ENCODE data around the gene PAPOLG.

Gene PAPOLG

DNA sequence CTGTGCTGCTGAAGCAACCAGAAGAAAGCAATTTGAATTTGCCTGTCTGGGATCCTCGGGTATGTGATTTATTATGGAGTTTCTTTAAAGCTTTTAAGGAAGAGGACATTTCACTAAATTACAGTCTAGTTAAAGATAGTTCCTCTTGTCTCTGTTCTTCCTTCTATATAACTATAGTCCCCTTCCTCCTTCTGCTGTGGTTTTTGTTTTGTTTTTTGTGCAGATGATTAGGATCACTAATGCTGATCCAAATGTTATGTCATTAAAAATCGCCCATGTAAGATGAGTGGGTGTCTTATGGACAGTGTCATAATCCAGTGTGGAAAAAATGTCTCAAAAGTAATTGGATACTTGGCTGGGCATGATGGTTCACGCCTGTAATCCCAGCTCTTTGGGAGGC, 24.7 kb downstream of the PAPOLG start:
- Histone ChIP-seq H3K4me3 (ENCODE audit: low read depth, low read length) (no peak overlapping the region), H4K8ac (ENCODE audit: low read depth, low read length) (no peak overlapping the region), H3K36me3 (ENCODE audit: control insufficient read depth in 1 of 2, insufficient read depth in 2 of 2, low read length in 2 of 2) (peaks cover 27 to 35% of the 10 kb centered on the region in 2 experiments), H2BK120ac (ENCODE audit: insufficient read depth, low read length, poor library complexity) (no peak overlapping the region), H3K27me3 (ENCODE audit: insufficient read depth, low read length) (no peaks in the 10 kb centered on the region), H2BK5ac (ENCODE audit: low read depth, low read length, poor library complexity) (no peak overlapping the region), H3K4ac (ENCODE audit: low read depth, low read length) (no peak overlapping the region), H3K9ac (ENCODE audit: low read length) (no peak overlapping the region), H2AK5ac (ENCODE audit: low read length) (no peak overlapping the region), H3K79me1 (ENCODE audit: low read length) (no peaks in the 10 kb centered on the region), H4K12ac (ENCODE audit: low read depth, low read length) (no peak overlapping the region), H2AFZ (ENCODE audit: insufficient read depth, low read length, poor library complexity) (no peak overlapping the region), H4K91ac (ENCODE audit: low read depth, low read length) (no peak overlapping the region), H3K18ac (ENCODE audit: low read length) (no peak overlapping the region), H3K79me2 (ENCODE audit: control insufficient read depth, insufficient read depth, low read length, poor library complexity) (no peaks in the 10 kb centered on the region), H2BK12ac (ENCODE audit: low read length) (no peak overlapping the region), H3K27ac (ENCODE audit: low read depth, low read length) (no peak overlapping the region), H3K14ac (ENCODE audit: low read length) (no peak overlapping the region), H3K9me3 (ENCODE audit: insufficient read depth, low read depth, low read length) (no peaks in the 10 kb centered on the region), H3K23ac (ENCODE audit: low read length) (no peak overlapping the region), H3K4me2 (ENCODE audit: low read length) (no peak overlapping the region), H3K4me1 (ENCODE audit: control insufficient read depth in 1 of 2, insufficient read depth in 2 of 2, low read length in 2 of 2) (no peaks in the 10 kb centered on the region)
- DNase-seq = no peak
- WGBS (ENCODE audit: extremely low coverage, insufficient coverage, insufficient read length) = no CpG with 5 or more reads among the region's 3 CpGs

DNA sequence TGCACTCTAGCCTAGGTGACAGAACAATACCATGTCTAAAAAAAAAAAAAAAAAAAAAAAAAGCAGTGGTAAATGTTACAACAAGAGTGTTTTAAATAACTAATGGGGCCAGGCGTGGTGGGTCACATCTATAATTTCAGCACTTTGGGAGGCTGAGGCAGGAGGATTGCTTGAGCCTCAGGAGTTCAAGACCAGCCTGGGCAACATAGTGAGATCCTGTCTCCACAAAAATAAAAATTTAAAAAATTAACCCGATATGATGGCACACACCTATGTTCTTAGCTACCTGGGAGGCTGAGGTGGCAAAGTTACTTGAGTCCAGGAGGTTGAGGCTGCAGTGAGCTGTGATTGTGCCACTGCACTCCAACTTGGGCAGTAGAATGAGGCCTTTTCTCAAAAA, 37.1 kb downstream of the PAPOLG start:
- H3K4me2 ChIP-seq (ENCODE audit: low read length) = no peak overlapping the region
- H3K4ac ChIP-seq (ENCODE audit: low read depth, low read length) = no peak overlapping the region
- H2AK5ac ChIP-seq (ENCODE audit: low read length) = no peak overlapping the region
- no peaks in the 10 kb centered on the region for H3K79me1 ChIP-seq (ENCODE audit: low read length)
- H3K27me3 ChIP-seq (ENCODE audit: insufficient read depth, low read length) = no peaks in the 10 kb centered on the region
- no peak overlapping the region for H2AFZ ChIP-seq (ENCODE audit: insufficient read depth, low read length, poor library complexity)
- no peak overlapping the region for H3K23ac ChIP-seq (ENCODE audit: low read length)
- no peak overlapping the region for H3K4me3 ChIP-seq (ENCODE audit: low read depth, low read length)
- no peak overlapping the region for H3K27ac ChIP-seq (ENCODE audit: low read depth, low read length)
- no peaks in the 10 kb centered on the region for H3K9me3 ChIP-seq (ENCODE audit: insufficient read depth, low read depth, low read length)
- WGBS (ENCODE audit: extremely low coverage, insufficient coverage, insufficient read length) = no CpG with 5 or more reads among the region's 2 CpGs
- no peaks in the 10 kb centered on the region for H3K79me2 ChIP-seq (ENCODE audit: control insufficient read depth, insufficient read depth, low read length, poor library complexity)
- no peak overlapping the region for H4K8ac ChIP-seq (ENCODE audit: low read depth, low read length)
- H2BK12ac ChIP-seq (ENCODE audit: low read length) = no peak overlapping the region
- no peak overlapping the region for H4K12ac ChIP-seq (ENCODE audit: low read depth, low read length)
- H3K36me3 ChIP-seq (ENCODE audit: control insufficient read depth in 1 of 2, insufficient read depth in 2 of 2, low read length in 2 of 2) = peaks cover 33 to 35% of the 10 kb centered on the region in 2 experiments
- no peak overlapping the region for H3K9ac ChIP-seq (ENCODE audit: low read length)
- no peak for DNase-seq
- no peak overlapping the region for H3K14ac ChIP-seq (ENCODE audit: low read length)
- no peak overlapping the region for H4K91ac ChIP-seq (ENCODE audit: low read depth, low read length)
- no peaks in the 10 kb centered on the region for H3K4me1 ChIP-seq (ENCODE audit: control insufficient read depth in 1 of 2, insufficient read depth in 2 of 2, low read length in 2 of 2)
- no peak overlapping the region for H3K18ac ChIP-seq (ENCODE audit: low read length)
- H2BK120ac ChIP-seq (ENCODE audit: insufficient read depth, low read length, poor library complexity) = no peak overlapping the region
- H2BK5ac ChIP-seq (ENCODE audit: low read depth, low read length, poor library complexity) = no peak overlapping the region

DNA sequence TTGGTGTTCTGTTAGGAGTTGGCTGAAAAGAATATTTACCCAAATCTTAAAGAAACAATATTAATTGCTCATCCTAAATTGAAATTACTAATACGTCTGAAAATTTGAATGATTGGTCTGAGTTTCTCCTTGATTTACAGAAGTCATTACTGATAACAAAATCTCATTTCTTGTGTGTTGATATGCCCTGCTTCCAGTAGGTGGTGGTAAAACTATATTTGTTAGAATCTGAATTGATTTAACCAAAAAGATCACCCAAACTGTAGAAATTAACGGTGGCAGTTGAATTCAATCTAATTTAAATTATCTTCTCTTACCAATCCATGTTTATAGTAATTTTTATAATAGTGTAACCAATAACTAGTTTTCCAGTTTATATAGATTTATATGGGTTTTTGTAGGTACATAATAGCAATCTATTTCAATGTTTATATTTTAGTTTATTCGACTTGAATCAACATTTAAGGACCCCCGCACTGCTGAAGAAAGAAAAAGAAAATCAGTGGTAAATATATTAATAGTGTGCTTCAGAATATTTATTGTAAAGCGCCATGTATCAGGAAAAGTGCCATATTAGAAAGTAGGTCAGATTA, 38.3 kb downstream of the PAPOLG start:
- WGBS (ENCODE audit: extremely low coverage, insufficient coverage, insufficient read length) = no CpG with 5 or more reads among the region's 5 CpGs
- no peak overlapping the region for H2BK120ac ChIP-seq (ENCODE audit: insufficient read depth, low read length, poor library complexity)
- H2AK5ac ChIP-seq (ENCODE audit: low read length) = no peak overlapping the region
- H3K27me3 ChIP-seq (ENCODE audit: insufficient read depth, low read length) = no peaks in the 10 kb centered on the region
- no peak overlapping the region for H3K4me3 ChIP-seq (ENCODE audit: low read depth, low read length)
- H3K9me3 ChIP-seq (ENCODE audit: insufficient read depth, low read depth, low read length) = no peaks in the 10 kb centered on the region
- no peaks in the 10 kb centered on the region for H3K79me2 ChIP-seq (ENCODE audit: control insufficient read depth, insufficient read depth, low read length, poor library complexity)
- H3K14ac ChIP-seq (ENCODE audit: low read length) = no peak overlapping the region
- H3K4ac ChIP-seq (ENCODE audit: low read depth, low read length) = no peak overlapping the region
- no peak overlapping the region for H3K9ac ChIP-seq (ENCODE audit: low read length)
- no peak overlapping the region for H2BK5ac ChIP-seq (ENCODE audit: low read depth, low read length, poor library complexity)
- no peak overlapping the region for H4K8ac ChIP-seq (ENCODE audit: low read depth, low read length)
- no peaks in the 10 kb centered on the region for H3K4me1 ChIP-seq (ENCODE audit: control insufficient read depth in 1 of 2, insufficient read depth in 2 of 2, low read length in 2 of 2)
- no peak overlapping the region for H3K18ac ChIP-seq (ENCODE audit: low read length)
- H2AFZ ChIP-seq (ENCODE audit: insufficient read depth, low read length, poor library complexity) = no peak overlapping the region
- H3K36me3 ChIP-seq (ENCODE audit: control insufficient read depth in 1 of 2, insufficient read depth in 2 of 2, low read length in 2 of 2) = peaks cover 25 to 29% of the 10 kb centered on the region in 2 experiments
- no peak overlapping the region for H3K27ac ChIP-seq (ENCODE audit: low read depth, low read length)
- no peak overlapping the region for H4K91ac ChIP-seq (ENCODE audit: low read depth, low read length)
- no peak overlapping the region for H3K4me2 ChIP-seq (ENCODE audit: low read length)
- H3K79me1 ChIP-seq (ENCODE audit: low read length) = no peaks in the 10 kb centered on the region
- peak in 1 of 2 donors; percentile 74 for DNase-seq
- no peak overlapping the region for H2BK12ac ChIP-seq (ENCODE audit: low read length)
- H3K23ac ChIP-seq (ENCODE audit: low read length) = no peak overlapping the region
- H4K12ac ChIP-seq (ENCODE audit: low read depth, low read length) = no peak overlapping the region

DNA sequence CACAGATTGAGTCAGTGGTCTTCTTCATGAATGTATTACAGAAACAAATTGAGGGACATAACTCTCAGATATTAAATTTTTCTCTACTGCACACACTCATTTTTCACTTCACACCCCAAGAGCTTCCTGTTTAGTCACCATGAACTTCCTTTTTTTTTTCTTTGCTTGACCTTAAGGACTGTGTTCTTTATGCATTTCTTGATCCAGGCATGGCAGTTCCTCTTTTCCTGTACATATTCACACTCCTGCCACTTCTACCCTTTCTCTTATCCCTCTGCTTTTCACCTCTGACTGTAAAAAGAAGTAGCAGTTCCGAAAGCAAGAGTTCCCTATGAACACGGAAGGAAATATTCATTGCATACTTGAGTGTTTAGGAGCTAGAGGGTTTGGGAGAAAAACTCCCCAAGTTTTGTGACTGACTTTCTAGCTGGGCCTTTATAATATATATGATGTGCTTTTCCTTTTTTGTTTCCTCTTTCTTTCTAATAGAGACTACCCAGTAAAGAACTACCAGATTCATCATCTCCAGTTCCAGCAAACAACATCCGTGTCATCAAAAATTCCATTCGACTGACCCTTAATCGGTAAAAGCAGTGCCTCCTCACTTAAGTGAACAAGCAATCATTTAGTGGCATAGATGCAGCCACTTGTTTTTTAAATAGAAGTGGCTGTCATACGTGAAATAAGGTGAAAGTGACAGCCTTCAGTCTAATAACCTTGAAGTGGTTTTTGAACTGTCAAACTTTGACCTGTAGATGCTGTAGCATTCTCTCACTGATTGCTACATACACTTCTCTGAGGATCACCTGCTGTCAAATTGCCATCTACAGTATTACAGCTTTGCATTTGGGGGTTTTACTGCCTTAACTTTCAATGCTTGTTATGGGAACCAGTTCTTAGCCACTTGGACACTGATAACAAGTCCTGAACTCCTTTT, 40.8 kb downstream of the PAPOLG start:
- WGBS (ENCODE audit: extremely low coverage, insufficient coverage, insufficient read length) = no CpG with 5 or more reads among the region's 6 CpGs
- DNase-seq = peak in 1 of 2 donors; percentile 23
- Histone ChIP-seq H3K4me1 (ENCODE audit: control insufficient read depth in 1 of 2, insufficient read depth in 2 of 2, low read length in 2 of 2) (no peaks in the 10 kb centered on the region), H3K4ac (ENCODE audit: low read depth, low read length) (no peak overlapping the region), H4K12ac (ENCODE audit: low read depth, low read length) (no peak overlapping the region), H4K8ac (ENCODE audit: low read depth, low read length) (no peak overlapping the region), H3K27ac (ENCODE audit: low read depth, low read length) (no peak overlapping the region), H3K27me3 (ENCODE audit: insufficient read depth, low read length) (no peaks in the 10 kb centered on the region), H2BK120ac (ENCODE audit: insufficient read depth, low read length, poor library complexity) (no peak overlapping the region), H3K14ac (ENCODE audit: low read length) (no peak overlapping the region), H4K91ac (ENCODE audit: low read depth, low read length) (no peak overlapping the region), H3K9me3 (ENCODE audit: insufficient read depth, low read depth, low read length) (no peaks in the 10 kb centered on the region), H2AFZ (ENCODE audit: insufficient read depth, low read length, poor library complexity) (no peak overlapping the region), H2BK5ac (ENCODE audit: low read depth, low read length, poor library complexity) (no peak overlapping the region), H2AK5ac (ENCODE audit: low read length) (no peak overlapping the region), H3K4me2 (ENCODE audit: low read length) (no peak overlapping the region), H3K79me2 (ENCODE audit: control insufficient read depth, insufficient read depth, low read length, poor library complexity) (no peaks in the 10 kb centered on the region), H3K79me1 (ENCODE audit: low read length) (no peaks in the 10 kb centered on the region), H3K9ac (ENCODE audit: low read length) (no peak overlapping the region), H3K36me3 (ENCODE audit: control insufficient read depth in 1 of 2, insufficient read depth in 2 of 2, low read length in 2 of 2) (peaks cover 19 to 20% of the 10 kb centered on the region in 2 experiments), H2BK12ac (ENCODE audit: low read length) (no peak overlapping the region), H3K4me3 (ENCODE audit: low read depth, low read length) (no peak overlapping the region), H3K18ac (ENCODE audit: low read length) (no peak overlapping the region), H3K23ac (ENCODE audit: low read length) (no peak overlapping the region)

Measured in trophoblast cell (in vitro differentiated cells and primary cell).